Tibial nerve (tissue), 4 donors: ENCODE measurements around the gene CDYL.

Experiments
- EP300 ChIP-seq, 2 donors: sonication (generic); formaldehyde crosslinking; IDR thresholded peaks; one replicate each; pipeline ENCODE4 v1.6.1; 2017; ENCODE audit warnings: antibody characterized with exemption in 2 of 2, mild to moderate bottlenecking in 1 of 2
- TF ChIP-seq, protein P1 (sequence below), 5 experiments: fragments of 200-600 bp in 3 of 5; fragments of 450-650 bp in 2 of 5; sonication (generic) in 3 of 5; IDR thresholded peaks; one replicate each; pipeline ENCODE4 v1.5.1; 2016 to 2019; ENCODE audit warnings: antibody characterized with exemption in 5 of 5, mild to moderate bottlenecking in 3 of 5, moderate library complexity in 2 of 5

DNA sequence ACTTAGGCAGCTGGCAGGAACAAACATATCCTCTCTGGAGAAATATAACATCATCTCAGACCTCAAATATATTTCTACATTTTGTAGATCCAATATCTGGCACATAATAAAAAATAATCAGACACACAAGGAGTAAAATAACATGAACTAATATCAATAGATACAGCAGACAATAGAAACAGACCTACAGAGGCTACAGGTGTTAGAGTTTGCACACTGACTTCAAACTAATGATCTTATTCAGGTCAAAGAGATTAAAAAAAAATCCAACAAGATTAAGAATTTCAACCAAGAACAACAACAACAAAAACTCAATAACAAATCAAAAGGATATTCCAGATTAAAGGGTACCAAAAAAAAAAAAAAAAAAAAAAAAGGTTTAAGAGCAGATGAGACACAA, 13.9 kb upstream of the CDYL start:
- TF ChIP-seq, protein P1, sequence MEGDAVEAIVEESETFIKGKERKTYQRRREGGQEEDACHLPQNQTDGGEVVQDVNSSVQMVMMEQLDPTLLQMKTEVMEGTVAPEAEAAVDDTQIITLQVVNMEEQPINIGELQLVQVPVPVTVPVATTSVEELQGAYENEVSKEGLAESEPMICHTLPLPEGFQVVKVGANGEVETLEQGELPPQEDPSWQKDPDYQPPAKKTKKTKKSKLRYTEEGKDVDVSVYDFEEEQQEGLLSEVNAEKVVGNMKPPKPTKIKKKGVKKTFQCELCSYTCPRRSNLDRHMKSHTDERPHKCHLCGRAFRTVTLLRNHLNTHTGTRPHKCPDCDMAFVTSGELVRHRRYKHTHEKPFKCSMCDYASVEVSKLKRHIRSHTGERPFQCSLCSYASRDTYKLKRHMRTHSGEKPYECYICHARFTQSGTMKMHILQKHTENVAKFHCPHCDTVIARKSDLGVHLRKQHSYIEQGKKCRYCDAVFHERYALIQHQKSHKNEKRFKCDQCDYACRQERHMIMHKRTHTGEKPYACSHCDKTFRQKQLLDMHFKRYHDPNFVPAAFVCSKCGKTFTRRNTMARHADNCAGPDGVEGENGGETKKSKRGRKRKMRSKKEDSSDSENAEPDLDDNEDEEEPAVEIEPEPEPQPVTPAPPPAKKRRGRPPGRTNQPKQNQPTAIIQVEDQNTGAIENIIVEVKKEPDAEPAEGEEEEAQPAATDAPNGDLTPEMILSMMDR (IDR thresholded peaks at IDR 0.05), result no peak
- no peak for TF ChIP-seq EP300 (IDR thresholded peaks at IDR 0.05)
